DOHH2 (cell line): ENCODE results near the gene KTI12.

Source experiments
- H3F3A ChIP-seq: fragments of 200-600 bp; sonication (generic), shearing (Covaris generic); 2 replicates; pipeline ENCODE4 v1.6.0; 2016; ENCODE audit warnings: antibody characterized with exemption, mild to moderate bottlenecking; ENCODE audit not compliant: control insufficient read depth, insufficient read depth
- H3K27ac ChIP-seq: fragments of 200-600 bp; sonication (generic); 2 replicates; pipeline ENCODE4 v1.5.1; 2014; ENCODE audit warnings: low read depth, mild to moderate bottlenecking, low read length, moderate library complexity
- H3K27me3 ChIP-seq: fragments of 200-600 bp; sonication (generic); 2 replicates; pipeline ENCODE4 v1.6.1; 2014; ENCODE audit warnings: mild to moderate bottlenecking, low read length, mixed read lengths; ENCODE audit not compliant: control insufficient read depth
- H3K36me3 ChIP-seq: fragments of 200-600 bp; sonication (generic); 2 replicates; pipeline ENCODE4 v1.6.1; 2014; ENCODE audit warnings: mild to moderate bottlenecking, low read length, moderate library complexity, mixed read lengths; ENCODE audit not compliant: control insufficient read depth
- H3K4me1 ChIP-seq: fragments of 200-600 bp; sonication (generic); 2 replicates; pipeline ENCODE4 v1.6.1; 2014; ENCODE audit warnings: mild to moderate bottlenecking, low read length, mixed read lengths; ENCODE audit not compliant: control insufficient read depth
- H3K4me2 ChIP-seq: fragments of 200-600 bp; sonication (generic); 2 replicates; pipeline ENCODE4 v1.6.0; 2014; ENCODE audit warnings: mild to moderate bottlenecking, low read length, moderate library complexity
- H3K4me3 ChIP-seq: fragments of 200-600 bp; sonication (generic); 2 replicates; pipeline ENCODE4 v1.5.1; 2014; ENCODE audit warnings: mild to moderate bottlenecking, low read length, mixed read lengths
- H3K79me2 ChIP-seq: fragments of 200-600 bp; sonication (generic); 2 replicates; pipeline ENCODE4 v1.6.1; 2014; ENCODE audit warnings: mild to moderate bottlenecking, low read length, mixed read lengths; ENCODE audit not compliant: control insufficient read depth
- H3K9me2 ChIP-seq: fragments of 200-600 bp; sonication (generic); replicated peaks from 2 replicates; pipeline ENCODE4 v1.6.1; 2014; ENCODE audit warnings: mild to moderate bottlenecking, low read length, mixed read lengths; ENCODE audit not compliant: control insufficient read depth
- H3K9me3 ChIP-seq: fragments of 200-600 bp; sonication (generic); 2 replicates; pipeline ENCODE4 v1.6.1; 2014; ENCODE audit warnings: antibody characterized with exemption, low read length, mixed read lengths; ENCODE audit not compliant: control insufficient read depth, insufficient read depth
- H4K20me1 ChIP-seq: fragments of 200-600 bp; sonication (generic); 2 replicates; pipeline ENCODE4 v1.6.0; 2014; ENCODE audit warnings: low read depth, mild to moderate bottlenecking, antibody characterized with exemption, low read length, moderate library complexity; ENCODE audit not compliant: control insufficient read depth, insufficient read depth
- CTCF ChIP-seq: fragments of 200-600 bp; sonication (generic); IDR thresholded peaks from one replicate; pipeline ENCODE4 v1.5.1; 2014; ENCODE audit warnings: antibody characterized with exemption, mild to moderate bottlenecking, low read depth, low read length; ENCODE audit not compliant: poor library complexity, severe bottlenecking
- EZH2phosphoT487 ChIP-seq: fragments of 200-600 bp; sonication (generic); IDR thresholded peaks from 2 replicates; pipeline ENCODE4 v1.6.1; 2017; ENCODE audit warnings: borderline replicate concordance, mild to moderate bottlenecking, antibody characterized with exemption, low read length, moderate library complexity, mixed read lengths

Gene KTI12

GRCh38 chr1:51986718-51987117, 46.9 kb downstream of the KTI12 start:
- Histone ChIP-seq H3K9me2 (no peaks in the 10 kb centered on the region), H4K20me1 (no peaks in the 10 kb centered on the region), H3K27ac (no peak overlapping the region), H3K79me2 (no peaks in the 10 kb centered on the region), H3F3A (no peaks in the 10 kb centered on the region), H3K4me3 (no peak overlapping the region), H3K36me3 (no peaks in the 10 kb centered on the region), H3K27me3 (peaks cover 19% of the 10 kb centered on the region), H3K9me3 (no peaks in the 10 kb centered on the region), H3K4me1 (peaks cover 5% of the 10 kb centered on the region), H3K4me2 (no peak overlapping the region)
- no peak for TF ChIP-seq CTCF
- TF ChIP-seq EZH2phosphoT487 = no peak

- no peaks in the 10 kb centered on the region for H3K9me2 ChIP-seq
- no peak overlapping the region for H3K4me2 ChIP-seq
- no peaks in the 10 kb centered on the region for H3K79me2 ChIP-seq
- no peak overlapping the region for H3K27ac ChIP-seq
- H4K20me1 ChIP-seq = no peaks in the 10 kb centered on the region
- H3K36me3 ChIP-seq = no peaks in the 10 kb centered on the region
- no peaks in the 10 kb centered on the region for H3K9me3 ChIP-seq
- H3K4me3 ChIP-seq = no peak overlapping the region
- peaks cover 8% of the 10 kb centered on the region for H3K27me3 ChIP-seq
- no peak for TF ChIP-seq CTCF
- no peak for TF ChIP-seq EZH2phosphoT487
- no peaks in the 10 kb centered on the region for H3F3A ChIP-seq
- H3K4me1 ChIP-seq = no peaks in the 10 kb centered on the region
These were observed 51.4 kb downstream of the KTI12 start for GRCh38 chr1:51982161-51982560.
